Astrocyte (in vitro differentiated cells and primary cell): ENCODE data around the gene TACR2. TPM values are rescaled to one million over a fixed set of nuclear protein-coding genes. Genes with fewer than 3 reads are reported as not detected.

Experiments used
- DNase-seq: peaks from one replicate; pipeline ENCODE4 v3.0.0-alpha.2; 2010; ENCODE audit warnings: low read depth
- FAIRE-seq: peaks from 2 replicates; lab custom pipeline; 2011; peaks lifted over from hg19 to GRCh38; lab: Jason Lieb, UNC
- H2AFZ ChIP-seq: 2 replicates; pipeline ENCODE4 v1.6.0; 2012; ENCODE audit warnings: low read depth, low read length, inconsistent platforms
- H3K27ac ChIP-seq: 2 replicates; pipeline ENCODE4 v1.5.1; 2011; ENCODE audit warnings: low read depth, low read length, inconsistent platforms
- H3K27me3 ChIP-seq: 2 replicates; pipeline ENCODE4 v1.6.0; 2011; ENCODE audit warnings: low read length, inconsistent platforms; ENCODE audit not compliant: insufficient read depth
- H3K36me3 ChIP-seq: 2 replicates; pipeline ENCODE4 v1.5.1; 2011; ENCODE audit warnings: low read length, inconsistent platforms; ENCODE audit not compliant: insufficient read depth
- H3K4me1 ChIP-seq: 2 replicates; pipeline ENCODE4 v1.5.1; 2011; ENCODE audit warnings: low read length, inconsistent platforms; ENCODE audit not compliant: insufficient read depth
- H3K4me2 ChIP-seq: 2 replicates; pipeline ENCODE4 v1.6.0; 2012; ENCODE audit warnings: low read length, inconsistent platforms
- H3K4me3 ChIP-seq: 2 replicates; pipeline ENCODE4 v1.5.1; 2011; ENCODE audit warnings: low read depth, mild to moderate bottlenecking, low read length, inconsistent platforms; ENCODE audit not compliant: insufficient read depth
- H3K79me2 ChIP-seq: 2 replicates; pipeline ENCODE4 v1.6.0; 2012; ENCODE audit warnings: mild to moderate bottlenecking, low read length, inconsistent platforms; ENCODE audit not compliant: insufficient read depth
- H3K9ac ChIP-seq: 2 replicates; pipeline ENCODE4 v1.6.0; 2012; ENCODE audit warnings: mild to moderate bottlenecking, low read length, inconsistent platforms
- H3K9me3 ChIP-seq: 2 replicates; pipeline ENCODE4 v1.5.1; 2012; ENCODE audit warnings: low read depth, mild to moderate bottlenecking, low read length, inconsistent platforms; ENCODE audit not compliant: insufficient read depth
- H4K20me1 ChIP-seq: 2 replicates; pipeline ENCODE4 v1.6.0; 2012; ENCODE audit warnings: low read length, inconsistent platforms; ENCODE audit not compliant: insufficient read depth
- H3K27ac Mint-ChIP-seq: one replicate; pipeline ENCODE4 v1.8.0; 2021; ENCODE audit warnings: mild to moderate bottlenecking, mixed read lengths; ENCODE audit not compliant: unreplicated experiment
- H3K27me3 Mint-ChIP-seq: one replicate; pipeline ENCODE4 v1.8.0; 2021; ENCODE audit warnings: low read depth, mixed read lengths; ENCODE audit not compliant: unreplicated experiment
- H3K36me3 Mint-ChIP-seq: one replicate; pipeline ENCODE4 v1.8.0; 2021; ENCODE audit warnings: low read depth, mixed read lengths; ENCODE audit not compliant: unreplicated experiment
- H3K4me1 Mint-ChIP-seq: one replicate; pipeline ENCODE4 v1.8.0; 2021; ENCODE audit warnings: low read depth, mixed read lengths; ENCODE audit not compliant: unreplicated experiment
- H3K4me3 Mint-ChIP-seq: one replicate; pipeline ENCODE4 v1.8.0; 2021; ENCODE audit warnings: mild to moderate bottlenecking, moderate library complexity, mixed read lengths; ENCODE audit not compliant: unreplicated experiment
- H3K9me3 Mint-ChIP-seq: one replicate; pipeline ENCODE4 v1.8.0; 2021; ENCODE audit warnings: mild to moderate bottlenecking, mixed read lengths; ENCODE audit not compliant: unreplicated experiment
- CTCF ChIP-seq: IDR thresholded peaks from 2 replicates; pipeline ENCODE4 v1.5.1; 2011; ENCODE audit warnings: low read depth, mild to moderate bottlenecking, inconsistent platforms, low read length, moderate library complexity; ENCODE audit not compliant: insufficient read depth
- EZH2 ChIP-seq: IDR thresholded peaks from 2 replicates; pipeline ENCODE4 v1.6.1; 2012; ENCODE audit warnings: mild to moderate bottlenecking, low read length, inconsistent platforms; ENCODE audit not compliant: insufficient read depth
- total RNA-seq: library from RNA; stranded (reverse); gene quantifications from 2 replicates; pipeline ENCODE4 v1.2.1, GENCODE V29; 2021

The TACR2 gene
- total RNA-seq, 1 donor from 2014 or later: not detected

- no peak for TF ChIP-seq EZH2
- no peak for TF ChIP-seq CTCF
- Mint-ChIP-seq H3K9me3 (peaks cover 4% of the 10 kb centered on the region), H3K4me3 (peak overlapping the region; percentile 5), H3K4me1 (peaks cover 32% of the 10 kb centered on the region), H3K36me3 (no peaks in the 10 kb centered on the region), H3K27me3 (peaks cover 2% of the 10 kb centered on the region), H3K27ac (peak overlapping the region; percentile 88)
- no peaks in the 10 kb centered on the region for H4K20me1 ChIP-seq
- H3K27ac ChIP-seq: peak overlapping the region; percentile 44
- no peaks in the 10 kb centered on the region for H3K9me3 ChIP-seq
- no peaks in the 10 kb centered on the region for H3K27me3 ChIP-seq
- peak overlapping the region; percentile 40 for H3K4me2 ChIP-seq
- H3K4me3 ChIP-seq: no peak overlapping the region
- H2AFZ ChIP-seq: peak overlapping the region; percentile 13
- DNase-seq: peak; percentile 82
- no peak for FAIRE-seq
- peaks cover 12% of the 10 kb centered on the region for H3K4me1 ChIP-seq
- no peaks in the 10 kb centered on the region for H3K36me3 ChIP-seq
- H3K9ac ChIP-seq: no peak overlapping the region
- H3K79me2 ChIP-seq: no peaks in the 10 kb centered on the region
Observed at GRCh38 chr10:69446650-69447151, 30.0 kb upstream of the TACR2 start.

- Histone ChIP-seq H3K27ac (peak overlapping the region; percentile 34), H3K36me3 (no peaks in the 10 kb centered on the region), H4K20me1 (no peaks in the 10 kb centered on the region), H3K9me3 (no peaks in the 10 kb centered on the region), H3K4me3 (no peak overlapping the region), H3K9ac (no peak overlapping the region), H3K79me2 (no peaks in the 10 kb centered on the region), H3K27me3 (no peaks in the 10 kb centered on the region), H3K4me1 (peaks cover 12% of the 10 kb centered on the region), H3K4me2 (peak overlapping the region; percentile 40), H2AFZ (no peak overlapping the region)
- H3K27me3 Mint-ChIP-seq: peaks cover 3% of the 10 kb centered on the region
- no peak for DNase-seq
- H3K9me3 Mint-ChIP-seq: peaks cover 6% of the 10 kb centered on the region
- no peak for TF ChIP-seq CTCF
- no peak for TF ChIP-seq EZH2
- H3K36me3 Mint-ChIP-seq: no peaks in the 10 kb centered on the region
- FAIRE-seq: no peak
- peaks cover 32% of the 10 kb centered on the region for H3K4me1 Mint-ChIP-seq
- H3K4me3 Mint-ChIP-seq: peak overlapping the region; percentile 5
- peak overlapping the region; percentile 55 for H3K27ac Mint-ChIP-seq
Observed at GRCh38 chr10:69446229-69446628, 29.5 kb upstream of the TACR2 start.

GRCh38 chr10:69445041-69445440 is 28.3 kb upstream of the TACR2 start:
- TF ChIP-seq CTCF (no peak), EZH2 (no peak)
- DNase-seq (no peak), FAIRE-seq (no peak)
- Mint-ChIP-seq H3K36me3 (no peaks in the 10 kb centered on the region), H3K4me1 (peaks cover 29% of the 10 kb centered on the region), H3K4me3 (no peak overlapping the region), H3K27ac (peak overlapping the region; percentile 68), H3K27me3 (peaks cover 3% of the 10 kb centered on the region), H3K9me3 (peaks cover 6% of the 10 kb centered on the region)
- Histone ChIP-seq H3K79me2 (no peaks in the 10 kb centered on the region), H3K9ac (no peak overlapping the region), H3K9me3 (no peaks in the 10 kb centered on the region), H2AFZ (no peak overlapping the region), H3K27me3 (no peaks in the 10 kb centered on the region), H4K20me1 (no peaks in the 10 kb centered on the region), H3K4me2 (no peak overlapping the region), H3K36me3 (no peaks in the 10 kb centered on the region), H3K4me3 (no peak overlapping the region), H3K27ac (no peak overlapping the region), H3K4me1 (peaks cover 12% of the 10 kb centered on the region)
